ENCODE measurements around the gene RDM1. TPM values are rescaled to one million over a fixed set of nuclear protein-coding genes. Genes with fewer than 3 reads are reported as not detected.
A peak's percentile ranks its signal among the peaks of the same experiment; 100 is the strongest.

RDM1 gene
- polyA plus RNA-seq, 1 experiment: 0.17 TPM

GRCh38 chr17:35890774-35891155 lies 39.8 kb downstream of the RDM1 start:
- TF ChIP-seq CTCF (IDR thresholded peaks at IDR 0.05; ENCODE audit: insufficient read depth, low read depth, low read length): no peak
- no peak overlapping the region for H3K4me3 ChIP-seq (ENCODE audit: low read depth, low read length)
- H3K27me3 ChIP-seq (ENCODE audit: control insufficient read depth, insufficient read depth, low read length): no peaks in the 10 kb centered on the region
- DNase-seq (ENCODE audit: low read depth): no peak
- CTCF ChIA-PET: no interaction called here
- H3K36me3 ChIP-seq (ENCODE audit: control insufficient read depth, insufficient read depth, low read length): no peaks in the 10 kb centered on the region
- POLR2A ChIA-PET: no interaction called here

- peak; percentile 9 for DNase-seq (ENCODE audit: low read depth)
- CTCF ChIA-PET: interaction anchor here (1.2 kb wide), 1 partner anchor 24 kb away, joined by 3 read pairs; no protein-coding TSS in a partner anchor
- TF ChIP-seq CTCF (IDR thresholded peaks at IDR 0.05; ENCODE audit: insufficient read depth, low read depth, low read length): no peak
- POLR2A ChIA-PET: interaction anchor here (0.6 kb wide), 1 partner anchor 49 kb away, joined by 32 read pairs; no protein-coding TSS in a partner anchor
- H3K36me3 ChIP-seq (ENCODE audit: control insufficient read depth, insufficient read depth, low read length): no peaks in the 10 kb centered on the region
- no peaks in the 10 kb centered on the region for H3K27me3 ChIP-seq (ENCODE audit: control insufficient read depth, insufficient read depth, low read length)
- no peak overlapping the region for H3K4me3 ChIP-seq (ENCODE audit: low read depth, low read length)
These were observed 40.5 kb downstream of the RDM1 start for GRCh38 chr17:35889818-35890773.

GRCh38 chr17:35889241-35889640 lies 41.3 kb downstream of the RDM1 start:
- ChIA-PET CTCF (interaction anchor here (1.2 kb wide), 1 partner anchor 24 kb away, joined by 3 read pairs; no protein-coding TSS in a partner anchor), POLR2A (no interaction called here)
- no peaks in the 10 kb centered on the region for H3K27me3 ChIP-seq (ENCODE audit: control insufficient read depth, insufficient read depth, low read length)
- no peaks in the 10 kb centered on the region for H3K36me3 ChIP-seq (ENCODE audit: control insufficient read depth, insufficient read depth, low read length)
- no peak for DNase-seq (ENCODE audit: low read depth)
- no peak overlapping the region for H3K4me3 ChIP-seq (ENCODE audit: low read depth, low read length)
- no peak for TF ChIP-seq CTCF (IDR thresholded peaks at IDR 0.05; ENCODE audit: insufficient read depth, low read depth, low read length)

- TF ChIP-seq CTCF (IDR thresholded peaks at IDR 0.05; ENCODE audit: insufficient read depth, low read depth, low read length): no peak
- ChIA-PET POLR2A (no interaction called here), CTCF (no interaction called here)
- Histone ChIP-seq H3K36me3 (ENCODE audit: control insufficient read depth, insufficient read depth, low read length) (no peaks in the 10 kb centered on the region), H3K27me3 (ENCODE audit: control insufficient read depth, insufficient read depth, low read length) (no peaks in the 10 kb centered on the region), H3K4me3 (ENCODE audit: low read depth, low read length) (no peak within 1 kb of the TSS)
- no peak for DNase-seq (ENCODE audit: low read depth)
These were observed 50.6 kb downstream of the RDM1 start, which contains the start of gene CCL5 for GRCh38 chr17:35879773-35880654. CCL5 (minus strand) TSS chr17:35880360.

- Histone ChIP-seq H3K36me3 (ENCODE audit: control insufficient read depth, insufficient read depth, low read length) (no peaks in the 10 kb centered on the region), H3K4me3 (ENCODE audit: low read depth, low read length) (no peak overlapping the region), H3K27me3 (ENCODE audit: control insufficient read depth, insufficient read depth, low read length) (no peaks in the 10 kb centered on the region)
- CTCF ChIA-PET: no interaction called here
- no peak for DNase-seq (ENCODE audit: low read depth)
- no peak for TF ChIP-seq CTCF (IDR thresholded peaks at IDR 0.05; ENCODE audit: insufficient read depth, low read depth, low read length)
- POLR2A ChIA-PET: no interaction called here
These were observed 52.2 kb downstream of the RDM1 start for GRCh38 chr17:35878361-35878760.

Measured in BJ (cell line).